HFFc6 (cell line): ENCODE measurements around the gene PSD4. TPM values are rescaled to one million over a fixed set of nuclear protein-coding genes. Genes with fewer than 3 reads are reported as not detected.

ENCODE experiments used
- DNase-seq: peaks from one replicate; pipeline ENCODE4 v3.0.0-alpha.2; 2018
- H3K27ac Mint-ChIP-seq: 2 replicates; pipeline ENCODE4 v1.8.0; 2020; ENCODE audit warnings: mild to moderate bottlenecking, mixed read lengths
- H3K27me3 Mint-ChIP-seq: 2 replicates; pipeline ENCODE4 v1.8.0; 2021; ENCODE audit warnings: mild to moderate bottlenecking, moderate library complexity, mixed read lengths; ENCODE audit not compliant: insufficient read depth
- H3K36me3 Mint-ChIP-seq: 2 replicates; pipeline ENCODE4 v1.8.0; 2021; ENCODE audit warnings: low read depth, mixed read lengths
- H3K4me1 Mint-ChIP-seq: 2 replicates; pipeline ENCODE4 v1.8.0; 2020; ENCODE audit warnings: low read depth, mixed read lengths
- H3K4me3 Mint-ChIP-seq: 2 replicates; pipeline ENCODE4 v1.8.0; 2020; ENCODE audit warnings: mild to moderate bottlenecking, moderate library complexity, mixed read lengths
- H3K9me3 Mint-ChIP-seq: 2 replicates; pipeline ENCODE4 v1.8.0; 2020; ENCODE audit warnings: mild to moderate bottlenecking, mixed read lengths
- total RNA-seq, 6 experiments: library from RNA; stranded (reverse); fragmentation: NEBNext Ultra II Directional; extraction: Animal tissue kit (Norgen Biotek cat#: 25700); gene quantifications; 2 replicates in 1 of 6; 3 replicates in 5 of 6; pipeline ENCODE4 v1.2.3, GENCODE V29; 2021
- TF ChIP-seq, protein P1 (sequence below): fragments of 200-600 bp; sonication (generic); IDR thresholded peaks from 2 replicates; pipeline ENCODE4 v1.5.0; 2021; ENCODE audit warnings: antibody characterized with exemption, mild to moderate bottlenecking

Gene PSD4
- total RNA-seq, 6 experiments from 2014 or later, result 0.76 to 1.8 (median 1.1) TPM

DNA sequence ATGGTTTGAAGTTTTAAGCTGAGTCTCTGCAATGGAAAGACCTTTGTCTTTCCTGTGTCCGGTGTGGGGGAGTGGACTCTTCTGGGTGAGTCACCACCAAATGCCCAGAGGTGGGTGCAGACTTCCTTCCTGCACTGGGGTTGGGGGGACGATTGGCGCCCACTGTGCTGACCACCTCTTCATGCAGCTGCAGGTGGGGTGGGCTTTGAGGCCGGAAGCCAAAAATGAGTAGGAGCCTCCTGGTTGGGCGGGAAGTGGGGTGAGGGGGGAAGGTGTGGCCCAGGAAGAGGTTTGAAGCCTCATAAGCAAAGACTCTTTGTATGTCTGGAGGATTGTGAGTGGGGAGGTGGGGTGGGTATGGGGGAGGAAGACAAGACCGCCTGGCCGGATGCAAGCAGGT is 77.3 kb downstream of the PSD4 start:
- no peaks in the 10 kb centered on the region; the same call in none of the 2 replicates for H3K27me3 Mint-ChIP-seq
- no peak overlapping the region for H3K27ac Mint-ChIP-seq
- TF ChIP-seq, protein P1, sequence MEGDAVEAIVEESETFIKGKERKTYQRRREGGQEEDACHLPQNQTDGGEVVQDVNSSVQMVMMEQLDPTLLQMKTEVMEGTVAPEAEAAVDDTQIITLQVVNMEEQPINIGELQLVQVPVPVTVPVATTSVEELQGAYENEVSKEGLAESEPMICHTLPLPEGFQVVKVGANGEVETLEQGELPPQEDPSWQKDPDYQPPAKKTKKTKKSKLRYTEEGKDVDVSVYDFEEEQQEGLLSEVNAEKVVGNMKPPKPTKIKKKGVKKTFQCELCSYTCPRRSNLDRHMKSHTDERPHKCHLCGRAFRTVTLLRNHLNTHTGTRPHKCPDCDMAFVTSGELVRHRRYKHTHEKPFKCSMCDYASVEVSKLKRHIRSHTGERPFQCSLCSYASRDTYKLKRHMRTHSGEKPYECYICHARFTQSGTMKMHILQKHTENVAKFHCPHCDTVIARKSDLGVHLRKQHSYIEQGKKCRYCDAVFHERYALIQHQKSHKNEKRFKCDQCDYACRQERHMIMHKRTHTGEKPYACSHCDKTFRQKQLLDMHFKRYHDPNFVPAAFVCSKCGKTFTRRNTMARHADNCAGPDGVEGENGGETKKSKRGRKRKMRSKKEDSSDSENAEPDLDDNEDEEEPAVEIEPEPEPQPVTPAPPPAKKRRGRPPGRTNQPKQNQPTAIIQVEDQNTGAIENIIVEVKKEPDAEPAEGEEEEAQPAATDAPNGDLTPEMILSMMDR, result no peak
- peaks cover 65% of the 10 kb centered on the region for H3K4me1 Mint-ChIP-seq
- H3K4me3 Mint-ChIP-seq, result no peak overlapping the region
- H3K9me3 Mint-ChIP-seq, result no peaks in the 10 kb centered on the region
- peaks cover 3% of the 10 kb centered on the region; the same call in 1 of the 2 replicates for H3K36me3 Mint-ChIP-seq
- no peak for DNase-seq

DNA sequence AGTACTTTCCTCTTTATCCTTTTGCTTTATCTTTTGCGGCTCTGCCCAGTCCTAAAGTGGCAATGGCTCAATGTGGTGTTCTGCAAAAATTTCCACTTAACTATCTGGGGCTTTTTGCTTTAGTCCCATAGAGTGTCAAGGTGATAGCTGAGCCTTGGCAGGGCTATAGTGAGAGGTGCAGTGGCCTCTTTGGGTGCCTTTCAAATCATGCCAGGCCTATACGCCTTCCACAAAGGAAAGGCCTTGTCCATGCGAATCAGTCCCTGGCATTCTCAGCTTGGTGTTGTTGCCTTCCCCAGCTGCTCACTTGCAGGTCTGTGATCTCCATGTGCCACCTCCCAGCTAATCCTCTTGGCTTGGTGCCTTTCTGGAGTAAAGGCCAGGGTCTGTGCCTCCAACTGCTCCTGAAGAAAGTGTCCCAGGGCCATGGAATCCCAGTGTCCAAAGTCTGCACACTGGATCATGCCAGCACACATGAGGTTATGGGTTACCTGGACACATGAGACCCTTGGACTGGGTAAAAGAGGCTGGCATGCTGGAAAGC is 78.3 kb downstream of the PSD4 start:
- TF ChIP-seq, protein P1, result no peak
- Mint-ChIP-seq H3K9me3 (no peaks in the 10 kb centered on the region), H3K4me1 (peaks cover 70% of the 10 kb centered on the region), H3K4me3 (no peak overlapping the region), H3K27ac (no peak overlapping the region), H3K27me3 (no peaks in the 10 kb centered on the region; the same call in 1 of the 2 replicates), H3K36me3 (peaks cover 3% of the 10 kb centered on the region; the same call in 1 of the 2 replicates)
- no peak for DNase-seq

DNA sequence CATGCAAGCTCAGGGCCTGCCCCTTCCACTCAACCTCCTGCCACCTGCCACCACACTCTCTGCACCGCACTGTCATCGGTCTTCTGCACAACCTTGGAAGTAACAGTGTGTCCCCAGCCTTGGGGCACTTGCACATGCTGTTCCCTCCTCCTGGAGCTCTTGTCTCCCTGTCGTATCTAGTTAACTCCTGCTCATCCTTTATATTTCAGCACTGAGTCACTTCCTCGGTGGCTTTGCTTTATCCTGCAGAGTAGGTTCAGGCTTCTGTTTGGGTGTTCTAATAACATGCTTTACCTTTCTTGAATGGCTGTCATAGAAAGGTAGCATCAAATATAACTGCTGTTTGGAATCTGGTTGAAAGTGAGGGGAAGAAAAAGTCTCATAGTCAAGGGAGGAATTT is 79.7 kb downstream of the PSD4 start:
- peaks cover 84% of the 10 kb centered on the region for H3K4me1 Mint-ChIP-seq
- H3K27me3 Mint-ChIP-seq, result no peaks in the 10 kb centered on the region; the same call in none of the 2 replicates
- H3K27ac Mint-ChIP-seq, result no peak overlapping the region; the same call in 1 of the 2 replicates
- DNase-seq, result peak; percentile 16
- no peaks in the 10 kb centered on the region for H3K9me3 Mint-ChIP-seq
- H3K36me3 Mint-ChIP-seq, result no peaks in the 10 kb centered on the region; the same call in 1 of the 2 replicates
- TF ChIP-seq, protein P1, result no peak
- H3K4me3 Mint-ChIP-seq, result no peak overlapping the region; the same call in 1 of the 2 replicates

DNA sequence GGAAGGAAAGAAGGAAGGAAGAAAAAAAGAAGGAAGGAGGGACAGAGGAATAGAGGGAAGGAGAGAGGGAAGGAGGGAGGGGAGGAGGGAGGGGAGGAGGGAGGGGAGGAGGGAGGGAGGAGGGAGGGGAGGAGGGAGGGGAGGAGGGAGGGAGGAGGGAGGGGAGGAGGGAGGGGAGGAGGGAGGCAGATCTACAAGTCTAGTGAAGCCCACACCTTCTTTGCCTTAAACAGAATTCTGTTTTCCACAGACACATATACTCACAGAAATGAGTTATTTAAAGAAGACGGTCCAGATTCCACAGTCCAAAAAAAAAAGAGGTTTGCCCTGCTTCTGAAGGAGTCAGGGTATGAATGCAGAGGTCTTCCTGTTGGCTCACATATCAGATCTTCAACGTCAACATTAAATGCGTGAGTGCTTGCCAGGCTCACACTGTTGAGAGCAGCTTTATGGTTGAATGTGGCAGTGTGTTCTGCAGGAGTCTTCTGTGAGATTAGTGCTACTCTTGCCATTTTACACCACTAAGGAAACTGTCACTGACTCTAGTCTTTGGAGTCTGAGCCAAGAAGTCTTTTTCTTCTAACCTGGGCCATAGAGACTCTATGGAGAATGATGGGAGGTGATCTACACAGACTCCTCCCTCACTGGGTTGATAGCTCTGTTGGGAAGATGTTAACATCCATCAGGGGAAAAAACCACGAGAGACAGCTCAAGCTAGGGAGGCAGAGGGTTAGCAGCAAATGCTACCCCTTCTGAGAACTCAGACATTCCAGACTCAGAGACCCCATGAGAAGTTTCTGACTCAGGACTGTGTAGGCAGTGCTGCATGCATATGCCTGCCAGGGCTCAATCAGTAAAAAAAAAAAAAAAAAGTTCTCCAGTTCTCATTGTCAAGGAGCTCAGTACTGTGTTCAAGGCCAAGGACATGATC is 81.6 kb downstream of the PSD4 start:
- peaks cover 72% of the 10 kb centered on the region for H3K4me1 Mint-ChIP-seq
- no peak overlapping the region for H3K4me3 Mint-ChIP-seq
- peak overlapping the region; percentile 27; the same call in 1 of the 2 replicates for H3K27ac Mint-ChIP-seq
- H3K36me3 Mint-ChIP-seq, result no peaks in the 10 kb centered on the region; the same call in 1 of the 2 replicates
- no peaks in the 10 kb centered on the region for H3K9me3 Mint-ChIP-seq
- TF ChIP-seq, protein P1, result no peak
- no peaks in the 10 kb centered on the region; the same call in none of the 2 replicates for H3K27me3 Mint-ChIP-seq
- no peak for DNase-seq

DNA sequence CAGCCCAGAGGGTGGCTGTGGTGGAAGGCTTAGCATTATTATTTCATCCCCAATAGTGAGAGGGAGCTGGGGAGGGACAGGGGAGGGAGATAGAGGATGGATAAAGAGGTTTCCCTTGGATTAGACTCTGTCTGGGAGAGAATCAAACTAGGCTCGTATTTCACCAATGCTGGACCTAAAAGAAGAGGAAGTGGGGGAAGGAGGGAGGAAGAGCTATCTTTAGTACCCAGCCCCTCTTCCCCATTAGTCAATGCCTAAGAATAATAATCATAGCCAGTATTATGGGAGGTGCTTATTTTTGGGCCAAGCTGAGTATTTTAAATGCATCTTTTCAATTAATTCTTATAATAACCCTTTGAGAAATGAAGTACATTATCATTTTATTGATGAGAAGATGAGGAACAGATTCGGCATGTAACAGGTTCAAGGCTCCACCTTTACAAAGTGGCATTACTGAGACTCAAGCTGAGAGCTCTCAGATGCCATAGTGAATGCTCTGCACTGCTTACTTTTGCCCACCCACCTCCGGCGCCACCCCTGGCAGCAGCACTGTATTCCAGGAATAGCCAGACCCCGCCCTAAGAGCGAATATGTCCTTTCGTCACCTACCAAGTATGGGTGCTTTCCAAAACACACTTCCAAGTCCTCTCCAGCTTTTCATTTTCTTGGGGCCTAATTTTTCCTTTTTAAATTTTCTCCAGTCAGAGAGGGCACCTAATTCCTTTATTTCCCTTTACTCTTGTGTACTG is 83.9 kb downstream of the PSD4 start:
- Mint-ChIP-seq H3K36me3 (no peaks in the 10 kb centered on the region; the same call in 1 of the 2 replicates), H3K4me1 (peaks cover 57% of the 10 kb centered on the region), H3K27me3 (peaks cover 2% of the 10 kb centered on the region), H3K9me3 (no peaks in the 10 kb centered on the region), H3K4me3 (no peak overlapping the region), H3K27ac (no peak overlapping the region)
- TF ChIP-seq, protein P1, result no peak
- DNase-seq, result no peak
